HEK293 (cell line): ENCODE results near the gene BRAT1.

Experiments used
- HOXA7 ChIP-seq: sonication (generic); formaldehyde crosslinking; IDR thresholded peaks from 2 replicates; pipeline ENCODE4 v1.8.1; 2022; ENCODE audit warnings: missing genetic modification reagents, borderline replicate concordance
- ZNF239 ChIP-seq: fragments of 450-650 bp; formaldehyde crosslinking; IDR thresholded peaks from 2 replicates; pipeline ENCODE4 v1.5.1; 2016; ENCODE audit warnings: missing biosample characterization, missing genetic modification characterization
- ZNF777 ChIP-seq: fragments of 450-650 bp; formaldehyde crosslinking; IDR thresholded peaks from 2 replicates; pipeline ENCODE4 v1.5.1; 2017; ENCODE audit warnings: missing biosample characterization, missing genetic modification characterization, borderline replicate concordance
- TF ChIP-seq, protein P1 (sequence below): fragments of 450-650 bp; formaldehyde crosslinking; IDR thresholded peaks from 2 replicates; pipeline ENCODE4 v1.5.1; 2016; ENCODE audit warnings: missing biosample characterization, missing genetic modification characterization
- TF ChIP-seq, protein P2 (sequence below): fragments of 450-650 bp; formaldehyde crosslinking; IDR thresholded peaks from 2 replicates; pipeline ENCODE4 v1.5.1; 2016; ENCODE audit warnings: missing biosample characterization, missing genetic modification characterization
- TF ChIP-seq, protein P3 (sequence below): fragments of 450-650 bp; formaldehyde crosslinking; IDR thresholded peaks from 2 replicates; pipeline ENCODE4 v1.5.1; 2016; ENCODE audit warnings: missing biosample characterization, missing genetic modification characterization

DNA sequence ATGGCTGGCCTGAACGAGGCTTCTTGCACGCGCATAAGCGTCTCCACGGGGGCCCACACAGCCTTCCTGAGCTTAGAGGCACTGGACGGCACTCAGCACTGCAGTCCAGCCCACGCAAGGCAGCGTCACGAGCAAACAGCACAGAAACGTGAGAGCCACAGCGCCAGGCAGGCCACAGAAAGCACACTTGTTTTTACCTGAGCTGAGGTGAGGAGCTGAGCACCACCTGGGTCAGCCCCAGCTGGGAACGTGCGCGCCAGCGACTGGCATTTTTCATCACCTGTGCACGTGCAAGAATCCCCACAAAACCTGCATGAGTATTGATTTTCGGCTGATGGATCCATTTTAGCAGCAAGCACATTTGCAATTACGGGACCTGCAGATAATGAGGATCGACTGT lies 30.1 kb upstream of the BRAT1 start:
- TF ChIP-seq, protein P1, sequence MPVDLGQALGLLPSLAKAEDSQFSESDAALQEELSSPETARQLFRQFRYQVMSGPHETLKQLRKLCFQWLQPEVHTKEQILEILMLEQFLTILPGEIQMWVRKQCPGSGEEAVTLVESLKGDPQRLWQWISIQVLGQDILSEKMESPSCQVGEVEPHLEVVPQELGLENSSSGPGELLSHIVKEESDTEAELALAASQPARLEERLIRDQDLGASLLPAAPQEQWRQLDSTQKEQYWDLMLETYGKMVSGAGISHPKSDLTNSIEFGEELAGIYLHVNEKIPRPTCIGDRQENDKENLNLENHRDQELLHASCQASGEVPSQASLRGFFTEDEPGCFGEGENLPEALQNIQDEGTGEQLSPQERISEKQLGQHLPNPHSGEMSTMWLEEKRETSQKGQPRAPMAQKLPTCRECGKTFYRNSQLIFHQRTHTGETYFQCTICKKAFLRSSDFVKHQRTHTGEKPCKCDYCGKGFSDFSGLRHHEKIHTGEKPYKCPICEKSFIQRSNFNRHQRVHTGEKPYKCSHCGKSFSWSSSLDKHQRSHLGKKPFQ (tag by site-specific recombination) = no peak
- TF ChIP-seq, protein P2, sequence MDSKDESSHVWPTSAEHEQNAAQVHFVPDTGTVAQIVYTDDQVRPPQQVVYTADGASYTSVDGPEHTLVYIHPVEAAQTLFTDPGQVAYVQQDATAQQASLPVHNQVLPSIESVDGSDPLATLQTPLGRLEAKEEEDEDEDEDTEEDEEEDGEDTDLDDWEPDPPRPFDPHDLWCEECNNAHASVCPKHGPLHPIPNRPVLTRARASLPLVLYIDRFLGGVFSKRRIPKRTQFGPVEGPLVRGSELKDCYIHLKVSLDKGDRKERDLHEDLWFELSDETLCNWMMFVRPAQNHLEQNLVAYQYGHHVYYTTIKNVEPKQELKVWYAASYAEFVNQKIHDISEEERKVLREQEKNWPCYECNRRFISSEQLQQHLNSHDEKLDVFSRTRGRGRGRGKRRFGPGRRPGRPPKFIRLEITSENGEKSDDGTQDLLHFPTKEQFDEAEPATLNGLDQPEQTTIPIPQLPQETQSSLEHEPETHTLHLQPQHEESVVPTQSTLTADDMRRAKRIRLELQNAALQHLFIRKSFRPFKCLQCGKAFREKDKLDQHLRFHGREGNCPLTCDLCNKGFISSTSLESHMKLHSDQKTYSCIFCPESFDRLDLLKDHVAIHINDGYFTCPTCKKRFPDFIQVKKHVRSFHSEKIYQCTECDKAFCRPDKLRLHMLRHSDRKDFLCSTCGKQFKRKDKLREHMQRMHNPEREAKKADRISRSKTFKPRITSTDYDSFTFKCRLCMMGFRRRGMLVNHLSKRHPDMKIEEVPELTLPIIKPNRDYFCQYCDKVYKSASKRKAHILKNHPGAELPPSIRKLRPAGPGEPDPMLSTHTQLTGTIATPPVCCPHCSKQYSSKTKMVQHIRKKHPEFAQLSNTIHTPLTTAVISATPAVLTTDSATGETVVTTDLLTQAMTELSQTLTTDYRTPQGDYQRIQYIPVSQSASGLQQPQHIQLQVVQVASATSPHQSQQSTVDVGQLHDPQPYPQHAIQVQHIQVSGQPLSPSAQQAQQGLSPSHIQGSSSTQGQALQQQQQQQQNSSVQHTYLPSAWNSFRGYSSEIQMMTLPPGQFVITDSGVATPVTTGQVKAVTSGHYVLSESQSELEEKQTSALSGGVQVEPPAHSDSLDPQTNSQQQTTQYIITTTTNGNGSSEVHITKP (tag by site-specific recombination) = no peak
- TF ChIP-seq HOXA7 (CRISPR knock-in tag) (no peak), ZNF239 (tag by site-specific recombination) (no peak), ZNF777 (tag by site-specific recombination) (no peak)
- TF ChIP-seq, protein P3, sequence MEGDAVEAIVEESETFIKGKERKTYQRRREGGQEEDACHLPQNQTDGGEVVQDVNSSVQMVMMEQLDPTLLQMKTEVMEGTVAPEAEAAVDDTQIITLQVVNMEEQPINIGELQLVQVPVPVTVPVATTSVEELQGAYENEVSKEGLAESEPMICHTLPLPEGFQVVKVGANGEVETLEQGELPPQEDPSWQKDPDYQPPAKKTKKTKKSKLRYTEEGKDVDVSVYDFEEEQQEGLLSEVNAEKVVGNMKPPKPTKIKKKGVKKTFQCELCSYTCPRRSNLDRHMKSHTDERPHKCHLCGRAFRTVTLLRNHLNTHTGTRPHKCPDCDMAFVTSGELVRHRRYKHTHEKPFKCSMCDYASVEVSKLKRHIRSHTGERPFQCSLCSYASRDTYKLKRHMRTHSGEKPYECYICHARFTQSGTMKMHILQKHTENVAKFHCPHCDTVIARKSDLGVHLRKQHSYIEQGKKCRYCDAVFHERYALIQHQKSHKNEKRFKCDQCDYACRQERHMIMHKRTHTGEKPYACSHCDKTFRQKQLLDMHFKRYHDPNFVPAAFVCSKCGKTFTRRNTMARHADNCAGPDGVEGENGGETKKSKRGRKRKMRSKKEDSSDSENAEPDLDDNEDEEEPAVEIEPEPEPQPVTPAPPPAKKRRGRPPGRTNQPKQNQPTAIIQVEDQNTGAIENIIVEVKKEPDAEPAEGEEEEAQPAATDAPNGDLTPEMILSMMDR (tag by site-specific recombination) = no peak
